GM19467 (cell line): ENCODE results near the gene VPS39.

Experiments used
- ATAC-seq: cut with Tn5 transposase; IDR thresholded peaks from one replicate; pipeline ENCODE4 v1.9.1; 2021; ENCODE audit warnings: mild to moderate bottlenecking, moderate library complexity; ENCODE audit not compliant: unreplicated experiment

Gene VPS39

GRCh38 chr15:42160136-42160535, 48.0 kb downstream of the VPS39 start:
- no peak for ATAC-seq

- no peak for ATAC-seq
Measured at GRCh38 chr15:42159381-42160015, 48.6 kb downstream of the VPS39 start.

- ATAC-seq: no peak
Measured at GRCh38 chr15:42158941-42159340, 49.2 kb downstream of the VPS39 start.

GRCh38 chr15:42157981-42158765, 49.9 kb downstream of the VPS39 start:
- no peak for ATAC-seq

- no peak for ATAC-seq
Measured at GRCh38 chr15:42157381-42157780, 50.7 kb downstream of the VPS39 start.

- no peak for ATAC-seq
Measured at GRCh38 chr15:42156243-42156922, 51.7 kb downstream of the VPS39 start, which contains the start of gene PLA2G4F. Gene PLA2G4F, minus strand, starts transcription at chr15:42156636. Its CDS starts 87 bp downstream, at chr15:42156549.

GRCh38 chr15:42155546-42156242, 52.4 kb downstream of the VPS39 start:
- no peak for ATAC-seq

- ATAC-seq: no peak
Measured at GRCh38 chr15:42154956-42155355, 53.1 kb downstream of the VPS39 start.

- no peak for ATAC-seq
Measured at GRCh38 chr15:42154212-42154941, 53.7 kb downstream of the VPS39 start.

- no peak for ATAC-seq
Measured at GRCh38 chr15:42153874-42154211, 54.3 kb downstream of the VPS39 start.

- ATAC-seq: no peak
Measured at GRCh38 chr15:42152921-42153698, 55.0 kb downstream of the VPS39 start.

- no peak for ATAC-seq
Measured at GRCh38 chr15:42152196-42152920, 55.7 kb downstream of the VPS39 start.

- no peak for ATAC-seq
Measured at GRCh38 chr15:42151736-42152135, 56.4 kb downstream of the VPS39 start.

- ATAC-seq: no peak
Measured at GRCh38 chr15:42151141-42151561, 57.0 kb downstream of the VPS39 start.

- no peak for ATAC-seq
Measured at GRCh38 chr15:42150219-42150970, 57.7 kb downstream of the VPS39 start.

GRCh38 chr15:42149493-42150218, 58.4 kb downstream of the VPS39 start:
- ATAC-seq: no peak

GRCh38 chr15:42148808-42149492, 59.2 kb downstream of the VPS39 start:
- no peak for ATAC-seq
